ENCODE results near the gene PPP1R9A. TPM values are rescaled to one million over a fixed set of nuclear protein-coding genes. Genes with fewer than 3 reads are reported as not detected.

PPP1R9A gene
- polyA plus RNA-seq, 1 donor from 2014 or later = 2.2 TPM

DNA sequence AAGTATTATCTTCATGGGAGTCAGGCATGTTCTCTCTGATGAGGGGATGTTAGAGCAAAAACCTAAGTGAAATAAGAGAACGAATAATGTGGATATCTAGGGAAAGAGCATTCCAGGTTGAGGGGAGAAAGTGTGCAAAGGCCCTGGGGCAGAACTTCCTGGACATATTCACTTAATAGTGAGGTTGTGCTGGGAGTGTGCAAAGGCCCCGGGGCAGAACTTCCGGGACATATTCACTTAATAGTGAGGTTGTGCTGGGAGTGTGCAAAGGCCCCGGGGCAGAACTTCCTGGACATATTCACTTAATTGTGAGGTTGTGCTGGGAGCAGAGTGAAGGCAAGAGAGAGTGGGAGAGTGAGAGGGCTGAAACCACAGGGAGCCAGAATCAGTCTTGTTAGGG lies 405.2 kb downstream of the PPP1R9A start:
- no peak overlapping the region for H3K4me3 Mint-ChIP-seq
- peaks cover 0 to 2% (median 1%) of the 10 kb centered on the region in 3 donors for H3K4me1 Mint-ChIP-seq
- H3K27me3 Mint-ChIP-seq = no peaks in the 10 kb centered on the region
- peaks cover 1 to 5% (median 2%) of the 10 kb centered on the region in 3 donors for H3K9me3 Mint-ChIP-seq
- H3K36me3 Mint-ChIP-seq = peaks cover 2% of the 10 kb centered on the region
- no peak overlapping the region for H3K27ac Mint-ChIP-seq

DNA sequence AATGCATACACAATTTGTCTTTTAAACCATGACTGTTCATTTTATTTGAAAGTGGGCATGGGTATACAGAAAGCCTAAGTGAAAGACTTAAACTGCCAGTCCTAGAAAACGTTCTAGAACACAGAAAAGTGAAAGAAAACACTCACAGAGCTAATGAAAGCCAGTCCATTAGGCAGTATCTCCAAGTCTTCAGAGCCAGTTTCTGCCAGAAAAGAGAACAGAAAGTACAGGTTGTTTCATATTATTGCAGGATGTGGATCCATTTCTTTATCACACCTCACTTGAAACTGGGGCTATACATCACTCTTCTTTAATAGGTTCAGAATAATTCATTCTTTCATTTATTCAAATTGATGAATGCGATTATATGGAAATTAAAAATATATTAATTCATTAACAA lies 409.2 kb downstream of the PPP1R9A start:
- peaks cover 0 to 5% (median 2%) of the 10 kb centered on the region in 3 donors for H3K9me3 Mint-ChIP-seq
- no peaks in the 10 kb centered on the region for H3K27me3 Mint-ChIP-seq
- H3K27ac Mint-ChIP-seq = no peak overlapping the region
- H3K36me3 Mint-ChIP-seq = no peaks in the 10 kb centered on the region
- peaks cover 0 to 4% (median 1%) of the 10 kb centered on the region in 3 donors for H3K4me1 Mint-ChIP-seq
- H3K4me3 Mint-ChIP-seq = no peak overlapping the region

DNA sequence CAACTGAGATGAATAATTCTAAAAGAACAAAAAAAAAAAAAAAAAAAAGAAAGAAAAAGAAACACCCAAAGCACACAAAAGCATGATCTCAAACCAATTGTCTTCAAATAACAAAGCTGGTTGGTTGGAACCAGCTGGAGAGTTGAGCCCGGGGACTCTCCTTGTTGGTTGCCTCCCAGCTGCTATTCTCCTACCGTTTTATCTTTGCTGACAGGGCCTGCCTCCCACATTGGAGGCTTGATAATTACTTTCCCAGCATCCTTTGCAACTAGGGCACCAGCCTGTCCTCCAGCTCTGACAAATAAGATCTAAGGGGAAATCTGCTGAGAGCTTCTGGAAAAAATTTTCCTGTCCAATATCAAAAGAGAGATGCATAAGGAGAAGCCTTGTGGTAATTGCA lies 410.2 kb downstream of the PPP1R9A start:
- Mint-ChIP-seq H3K27me3 (no peaks in the 10 kb centered on the region), H3K4me1 (peaks cover 0 to 4% (median 1%) of the 10 kb centered on the region in 3 donors), H3K27ac (no peak overlapping the region), H3K9me3 (peaks cover 0 to 2% (median 2%) of the 10 kb centered on the region in 3 donors), H3K36me3 (no peaks in the 10 kb centered on the region), H3K4me3 (no peak overlapping the region)

DNA sequence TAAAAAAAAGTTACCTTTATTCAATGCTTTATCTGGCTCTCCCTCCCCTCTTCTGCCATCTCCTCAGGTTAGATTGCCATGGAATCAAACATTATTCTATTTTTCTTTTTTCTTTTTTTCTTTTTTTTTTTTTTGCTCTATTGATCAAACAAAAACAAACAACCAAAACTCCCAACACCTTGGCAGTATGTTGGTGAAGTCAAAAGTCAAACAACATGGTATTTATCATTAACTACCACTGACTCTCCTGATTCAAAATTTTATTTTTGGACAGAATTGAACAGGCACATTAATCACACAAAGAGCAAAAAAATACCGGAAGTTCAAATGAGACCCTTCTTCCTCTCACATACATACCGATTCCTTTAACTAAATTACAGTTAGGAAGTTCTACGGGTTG lies 410.6 kb downstream of the PPP1R9A start:
- H3K36me3 Mint-ChIP-seq = no peaks in the 10 kb centered on the region
- no peaks in the 10 kb centered on the region for H3K27me3 Mint-ChIP-seq
- peaks cover 0 to 4% (median 1%) of the 10 kb centered on the region in 3 donors for H3K4me1 Mint-ChIP-seq
- H3K9me3 Mint-ChIP-seq = peaks cover 0 to 2% (median 0%) of the 10 kb centered on the region in 3 donors
- no peak overlapping the region for H3K27ac Mint-ChIP-seq
- H3K4me3 Mint-ChIP-seq = no peak overlapping the region

DNA sequence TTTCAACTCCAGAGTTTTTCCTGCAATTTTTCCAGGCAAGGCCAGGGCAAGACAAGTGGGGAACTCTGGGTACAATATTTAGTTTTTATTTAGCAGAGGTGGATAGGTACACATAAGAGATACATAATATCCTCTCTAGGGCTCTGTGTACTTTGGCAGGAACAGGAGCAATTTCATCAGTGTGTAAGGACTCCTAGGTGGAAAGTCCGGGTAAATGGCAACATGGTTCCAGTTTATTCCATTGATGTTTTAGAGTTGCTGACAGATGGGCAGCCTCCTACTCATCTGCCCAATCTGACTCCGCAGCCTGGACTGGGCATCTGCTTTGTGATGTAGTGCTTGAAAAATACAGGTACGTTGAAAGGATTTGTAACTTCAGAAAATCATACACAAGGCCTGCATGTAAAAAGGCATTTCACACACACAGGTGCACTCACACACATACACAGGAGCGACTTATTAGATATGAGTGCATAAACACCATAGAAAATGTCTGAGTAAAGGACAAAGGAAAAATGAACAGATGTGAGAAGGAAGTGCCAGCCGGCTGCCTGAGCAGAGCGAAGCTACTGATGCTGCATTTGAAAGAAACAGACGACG lies 411.2 kb downstream of the PPP1R9A start:
- no peaks in the 10 kb centered on the region for H3K36me3 Mint-ChIP-seq
- peak overlapping the region in 1 of 4 donors; percentile 23 for H3K4me3 Mint-ChIP-seq

DNA sequence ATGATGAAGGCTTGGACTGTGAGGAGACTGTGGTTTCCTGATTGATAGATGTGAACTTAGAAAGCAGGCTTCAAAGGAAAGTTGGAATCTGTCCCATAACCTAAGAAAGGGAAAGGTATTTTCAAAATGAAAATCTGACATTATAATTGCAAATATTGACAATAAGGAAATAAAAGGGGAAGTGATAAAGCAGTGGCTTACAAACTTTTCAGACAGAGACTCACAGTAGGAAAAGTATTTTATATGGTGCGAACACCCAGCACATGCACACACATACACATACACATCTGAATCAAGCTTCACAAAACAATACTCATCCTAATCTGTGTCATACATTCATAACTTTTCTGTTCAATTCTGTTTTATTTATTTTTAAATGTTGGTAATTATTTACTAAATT lies 412.2 kb downstream of the PPP1R9A start:
- no peaks in the 10 kb centered on the region for H3K27me3 Mint-ChIP-seq
- H3K27ac Mint-ChIP-seq = no peak overlapping the region
- no peaks in the 10 kb centered on the region for H3K36me3 Mint-ChIP-seq
- H3K4me3 Mint-ChIP-seq = no peak overlapping the region
- H3K9me3 Mint-ChIP-seq = no peaks in the 10 kb centered on the region
- H3K4me1 Mint-ChIP-seq = peaks cover 0 to 2% (median 0%) of the 10 kb centered on the region in 3 donors

More for the DNA sequence above, 411.2 kb downstream of the PPP1R9A start:
- no peak overlapping the region for H3K27ac Mint-ChIP-seq
- H3K4me1 Mint-ChIP-seq = peaks cover 0 to 4% (median 1%) of the 10 kb centered on the region in 3 donors
- peaks cover 0 to 2% (median 0%) of the 10 kb centered on the region in 3 donors for H3K9me3 Mint-ChIP-seq
- H3K27me3 Mint-ChIP-seq = no peaks in the 10 kb centered on the region

DNA sequence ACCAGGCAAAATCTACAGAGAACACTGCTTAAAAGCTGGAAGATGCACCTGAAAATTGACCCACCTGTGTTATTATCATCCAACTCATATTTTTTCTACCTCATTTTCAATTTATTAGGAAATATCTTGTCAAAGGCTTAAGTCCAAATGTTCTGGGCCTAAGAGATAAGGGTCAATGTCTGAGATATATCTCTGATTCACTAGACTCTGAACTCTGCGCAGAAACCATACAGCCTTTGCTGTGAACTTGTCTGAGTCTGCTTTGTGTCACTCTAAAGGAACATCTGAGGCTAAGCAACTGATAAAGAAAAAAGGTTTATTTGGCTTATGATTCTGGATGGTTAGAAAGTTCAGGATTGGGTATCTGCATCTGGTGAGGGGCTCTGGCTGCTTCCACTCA lies 413.3 kb downstream of the PPP1R9A start:
- peaks cover 0 to 2% (median 0%) of the 10 kb centered on the region in 3 donors for H3K4me1 Mint-ChIP-seq
- H3K4me3 Mint-ChIP-seq = no peak overlapping the region
- H3K36me3 Mint-ChIP-seq = no peaks in the 10 kb centered on the region
- H3K27me3 Mint-ChIP-seq = no peaks in the 10 kb centered on the region
- H3K27ac Mint-ChIP-seq = no peak overlapping the region
- no peaks in the 10 kb centered on the region for H3K9me3 Mint-ChIP-seq

DNA sequence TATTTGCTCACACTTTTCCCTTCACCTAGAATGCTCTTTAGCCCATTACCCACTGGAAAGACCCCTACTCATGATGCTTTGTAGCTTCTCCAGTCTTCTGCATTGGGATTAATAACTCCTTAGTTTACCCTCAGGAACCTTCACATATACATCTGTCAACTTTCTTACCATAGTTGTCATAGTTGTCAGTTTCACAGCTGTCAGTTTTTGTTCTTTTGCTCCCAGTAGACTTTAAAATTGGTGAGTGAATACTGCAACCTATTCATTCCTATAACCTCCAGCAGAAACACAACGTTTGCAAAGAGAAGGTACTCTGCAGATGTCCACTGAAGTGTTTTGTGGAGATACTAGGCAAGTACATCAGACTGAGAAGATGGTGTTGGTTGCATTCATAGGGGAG lies 414.3 kb downstream of the PPP1R9A start:
- H3K4me3 Mint-ChIP-seq = no peak overlapping the region
- peaks cover 0 to 2% (median 0%) of the 10 kb centered on the region in 3 donors for H3K4me1 Mint-ChIP-seq
- no peaks in the 10 kb centered on the region for H3K9me3 Mint-ChIP-seq
- H3K27me3 Mint-ChIP-seq = no peaks in the 10 kb centered on the region
- no peaks in the 10 kb centered on the region for H3K36me3 Mint-ChIP-seq
- H3K27ac Mint-ChIP-seq = no peak overlapping the region

DNA sequence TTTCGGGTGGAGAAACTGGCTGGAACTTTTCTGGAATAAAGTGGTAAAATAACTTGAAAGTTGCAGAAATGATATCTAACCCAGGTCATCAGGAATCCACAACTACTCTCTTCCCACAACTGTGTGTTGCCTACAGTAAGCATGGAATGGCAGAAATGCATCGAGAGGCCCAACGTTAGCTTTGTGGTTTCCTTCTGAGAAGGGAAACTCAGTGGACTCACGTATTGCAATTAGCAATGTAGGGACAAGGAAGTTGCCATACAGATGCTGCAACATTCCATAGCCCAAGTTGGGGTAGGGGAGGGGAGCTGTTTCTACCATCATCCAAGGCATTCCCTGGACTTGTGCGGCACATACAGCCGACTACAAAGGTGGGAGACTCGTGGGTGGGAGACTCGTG lies 415.0 kb downstream of the PPP1R9A start:
- Mint-ChIP-seq H3K4me3 (no peak overlapping the region), H3K27me3 (no peaks in the 10 kb centered on the region), H3K36me3 (no peaks in the 10 kb centered on the region), H3K9me3 (no peaks in the 10 kb centered on the region), H3K27ac (no peak overlapping the region), H3K4me1 (peaks cover 0 to 2% (median 0%) of the 10 kb centered on the region in 3 donors)

DNA sequence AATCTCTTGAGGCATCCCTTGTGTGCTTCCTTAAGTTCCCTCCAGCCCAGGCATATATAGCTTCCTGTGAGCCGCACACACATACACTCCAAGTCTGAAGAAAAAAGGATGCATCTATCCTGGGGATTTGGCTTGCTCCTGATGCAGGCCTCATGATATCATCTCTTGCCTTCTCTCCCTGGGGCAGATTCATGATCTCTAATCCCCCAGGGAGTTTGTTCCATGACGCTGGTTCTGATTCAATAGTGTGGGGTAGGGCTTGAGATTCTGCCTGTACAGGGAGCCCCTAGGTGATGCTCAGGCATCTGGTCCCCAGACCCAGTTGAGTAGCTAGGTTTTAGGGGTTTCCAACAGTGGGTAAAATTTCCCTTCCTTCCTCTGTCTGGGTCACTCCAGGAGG lies 415.5 kb downstream of the PPP1R9A start:
- Mint-ChIP-seq H3K27me3 (no peaks in the 10 kb centered on the region), H3K27ac (no peak overlapping the region), H3K4me1 (peaks cover 0 to 2% (median 0%) of the 10 kb centered on the region in 3 donors), H3K4me3 (no peak overlapping the region), H3K36me3 (no peaks in the 10 kb centered on the region), H3K9me3 (no peaks in the 10 kb centered on the region)

DNA sequence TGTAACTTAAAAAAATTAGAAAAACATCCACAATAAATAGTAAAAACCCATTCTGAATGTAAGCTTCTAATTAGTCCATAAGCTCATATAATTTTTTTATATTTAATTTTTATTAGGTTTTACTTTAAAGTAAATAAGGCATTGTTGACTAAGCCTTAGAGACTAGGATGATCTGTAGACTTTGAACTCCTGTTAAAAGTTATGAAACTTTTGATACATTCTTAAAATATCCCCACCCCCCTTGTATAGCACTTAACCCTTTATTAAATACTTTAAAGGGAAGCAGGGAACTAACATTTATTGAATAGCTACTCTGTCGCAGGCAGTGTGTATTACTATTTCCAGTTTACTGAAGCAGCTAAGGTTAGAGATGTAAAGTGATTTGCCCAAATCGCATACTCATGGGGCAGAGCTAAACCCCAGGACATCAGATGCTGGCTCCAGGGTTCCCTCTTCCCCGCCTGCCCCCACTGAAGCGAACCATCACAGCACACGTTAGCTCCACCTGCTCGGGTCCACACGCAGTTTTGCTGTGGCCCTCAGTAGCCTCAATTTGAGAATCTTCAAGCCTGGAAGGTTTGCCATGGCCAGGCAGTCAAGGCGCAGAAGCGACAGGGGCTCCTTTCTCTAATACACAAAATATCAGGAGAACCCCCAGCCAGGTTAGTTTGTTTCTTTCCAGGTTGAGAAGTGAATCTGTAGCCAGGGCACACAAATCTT lies 416.2 kb downstream of the PPP1R9A start:
- H3K36me3 Mint-ChIP-seq = no peaks in the 10 kb centered on the region

DNA sequence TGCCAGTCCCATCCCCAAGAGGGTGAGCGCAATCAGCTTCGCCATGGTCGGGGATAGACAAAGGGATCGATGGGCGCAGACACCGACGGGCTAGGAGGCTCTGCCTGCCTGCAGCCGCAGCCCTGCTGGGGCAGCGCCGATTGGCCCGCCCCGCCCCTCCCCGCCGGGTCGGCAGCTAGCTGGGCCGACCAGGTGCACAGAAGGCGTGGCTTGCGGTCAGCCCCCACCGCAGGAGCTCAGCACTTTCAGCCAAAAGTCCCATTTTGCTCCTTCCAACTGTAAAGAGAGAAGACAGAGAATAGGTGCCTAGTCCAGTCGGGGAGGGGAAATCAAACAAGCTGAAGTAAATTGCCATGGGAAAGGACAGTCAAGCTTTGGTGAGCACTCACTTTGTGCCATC lies 417.0 kb downstream of the PPP1R9A start, which contains the start of gene PON1:
Gene PON1 (minus strand): TSS at position 102 of the 400 bp plus-strand sequence. CDS start 57 bp downstream, at position 45.
- H3K9me3 Mint-ChIP-seq = no peaks in the 10 kb centered on the region
- H3K27me3 Mint-ChIP-seq = no peaks in the 10 kb centered on the region
- H3K4me1 Mint-ChIP-seq = peaks cover 0 to 1% (median 0%) of the 10 kb centered on the region in 3 donors
- H3K4me3 Mint-ChIP-seq = no peak within 1 kb of the TSS
- H3K36me3 Mint-ChIP-seq = no peaks in the 10 kb centered on the region
- H3K27ac Mint-ChIP-seq = no peak within 1 kb of the TSS

More for the DNA sequence above, 416.2 kb downstream of the PPP1R9A start:
- Mint-ChIP-seq H3K4me3 (no peak overlapping the region), H3K9me3 (no peaks in the 10 kb centered on the region), H3K27me3 (no peaks in the 10 kb centered on the region), H3K27ac (no peak overlapping the region), H3K4me1 (peaks cover 0 to 2% (median 0%) of the 10 kb centered on the region in 3 donors)

DNA sequence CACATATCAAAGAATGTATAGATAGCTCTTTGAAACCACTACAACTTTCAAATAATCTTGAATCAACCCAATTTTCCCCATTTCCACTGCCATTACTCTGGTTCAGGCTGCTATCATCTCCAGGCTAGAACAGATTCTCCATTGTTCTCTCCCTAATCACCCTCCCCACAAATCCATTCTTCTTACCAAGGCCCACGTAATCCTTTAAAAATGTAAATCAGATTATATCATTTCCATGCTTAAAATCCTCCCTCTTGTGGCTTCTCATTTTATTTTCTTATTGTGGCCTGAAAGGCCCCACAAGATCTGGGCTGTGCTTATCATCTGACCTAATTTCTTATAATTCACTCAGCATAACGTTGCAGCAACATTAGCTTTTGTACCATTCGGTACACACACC lies 420.0 kb downstream of the PPP1R9A start:
- Mint-ChIP-seq H3K36me3 (peaks cover 1% of the 10 kb centered on the region), H3K4me3 (no peak overlapping the region), H3K4me1 (peaks cover 6 to 10% (median 7%) of the 10 kb centered on the region in 3 donors), H3K27ac (no peak overlapping the region), H3K27me3 (no peaks in the 10 kb centered on the region), H3K9me3 (no peaks in the 10 kb centered on the region)

DNA sequence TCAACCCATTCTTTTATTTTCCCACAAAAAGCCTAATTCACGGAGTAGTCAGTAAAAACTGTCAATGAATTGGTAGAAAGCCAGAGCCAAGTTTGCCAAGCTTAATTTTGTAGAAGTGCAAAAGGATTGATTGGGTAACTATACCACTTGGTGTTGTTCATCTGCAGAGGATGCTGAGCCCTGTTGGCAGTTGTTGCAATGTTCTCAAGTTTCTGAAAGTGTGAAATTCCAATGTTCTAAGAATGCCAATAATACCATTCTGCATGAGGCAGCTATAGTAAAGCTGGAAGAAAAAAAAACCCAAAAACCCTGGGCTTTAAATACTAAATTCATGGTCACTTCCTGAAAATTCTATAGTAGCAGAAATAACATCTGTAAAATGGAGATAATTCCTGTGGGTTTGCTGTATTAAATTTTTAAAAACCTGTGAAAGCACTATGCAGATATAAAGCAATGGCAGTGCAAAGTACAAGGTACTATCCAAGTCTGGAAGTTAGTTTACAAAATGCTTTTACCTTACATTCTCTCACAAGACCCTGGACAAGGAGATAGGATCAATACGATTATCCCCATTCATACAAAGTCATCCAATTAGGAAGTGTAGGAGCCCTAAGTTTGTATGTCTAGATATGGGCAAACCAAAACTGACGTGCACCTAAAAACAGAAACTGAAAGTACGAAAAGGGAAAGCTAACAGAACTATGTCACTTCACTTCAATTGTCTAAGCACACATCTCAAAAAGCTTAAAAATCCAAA lies 423.0 kb downstream of the PPP1R9A start:
- H3K4me1 Mint-ChIP-seq = peaks cover 6 to 10% (median 7%) of the 10 kb centered on the region in 3 donors
- no peaks in the 10 kb centered on the region for H3K27me3 Mint-ChIP-seq
- H3K36me3 Mint-ChIP-seq = peaks cover 1% of the 10 kb centered on the region
- no peak overlapping the region for H3K27ac Mint-ChIP-seq
- H3K4me3 Mint-ChIP-seq = peak overlapping the region in 3 of 4 donors; percentile 51 to 76 (median 66)
- no peaks in the 10 kb centered on the region for H3K9me3 Mint-ChIP-seq

DNA sequence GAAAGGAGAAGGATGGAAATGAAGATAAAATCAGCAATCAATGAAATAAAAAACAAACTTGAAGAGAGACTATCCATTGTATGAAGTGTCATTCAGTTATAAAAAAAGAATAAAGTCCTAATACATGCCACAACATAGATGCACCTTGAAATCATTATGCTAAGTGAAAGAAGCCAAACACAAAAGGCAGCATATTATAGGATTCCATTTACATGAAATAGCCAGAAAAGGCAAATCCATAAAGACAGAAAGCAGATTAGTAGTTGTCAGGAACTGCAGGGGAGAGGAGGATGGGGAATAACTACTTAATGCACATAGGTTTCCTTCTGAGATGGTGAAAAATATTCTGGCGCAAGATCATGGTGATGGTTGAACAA lies 423.6 kb downstream of the PPP1R9A start:
- Mint-ChIP-seq H3K4me1 (peaks cover 6 to 10% (median 7%) of the 10 kb centered on the region in 3 donors), H3K27ac (no peak overlapping the region), H3K9me3 (no peaks in the 10 kb centered on the region), H3K36me3 (peaks cover 1% of the 10 kb centered on the region), H3K4me3 (peak overlapping the region in 3 of 4 donors; percentile 51 to 76 (median 66)), H3K27me3 (no peaks in the 10 kb centered on the region)

All from IgD-negative memory B cell (primary cell).